Body of pancreas (tissue), 4 donors: ENCODE data around the gene KIF26A. TPM values are rescaled to one million over a fixed set of nuclear protein-coding genes. Genes with fewer than 3 reads are reported as not detected.

ENCODE experiments used
- ATAC-seq: fragments of 150-250 bp; one replicate; pipeline ENCODE4 v1.9.1; 2016
- DNase-seq, 4 donors: peaks; one replicate each; pipeline ENCODE4 v3.0.0-alpha.2; 2019
- H3K27ac ChIP-seq, 4 donors: fragments of 200-600 bp; sonication (generic); 1 replicate in 3 of 4; 2 replicates in 1 of 4; pipeline versions ENCODE4 v1.5.1 to v1.6.1; 2016 to 2019; ENCODE audit warnings: mild to moderate bottlenecking in 1 of 4, mixed read lengths in 1 of 4, moderate library complexity in 1 of 4
- H3K27me3 ChIP-seq, 2 donors: fragments of 200-600 bp; sonication (generic); one replicate each; pipeline ENCODE4 v1.6.0; 2016; ENCODE audit warnings: mild to moderate bottlenecking in 1 of 2
- H3K36me3 ChIP-seq, 2 donors: fragments of 200-600 bp; sonication (generic); replicated peaks in 1 of 2; 2 replicates each; pipeline ENCODE4 v1.5.1; 2016; ENCODE audit warnings: low read depth in 2 of 2; ENCODE audit not compliant: insufficient read depth in 1 of 2
- H3K4me1 ChIP-seq: fragments of 200-600 bp; sonication (generic); one replicate; pipeline ENCODE4 v1.6.0; 2016
- H3K4me3 ChIP-seq, 2 donors: fragments of 200-600 bp; sonication (generic); 1 replicate in 1 of 2; 2 replicates in 1 of 2; pipeline ENCODE4 v1.5.1; 2016 to 2019
- H3K9me3 ChIP-seq, 3 donors: fragments of 200-600 bp; sonication (generic); 1 replicate in 2 of 3; 2 replicates in 1 of 3; pipeline ENCODE4 v1.5.1; 2016
- POLR2A ChIP-seq, 3 donors: fragments of 450-650 bp; IDR thresholded peaks; one replicate each; pipeline ENCODE4 v1.6.1; 2016; ENCODE audit warnings: antibody characterized with exemption in 3 of 3, mild to moderate bottlenecking in 2 of 3
- WGBS, 2 donors: methylation state at CpG; one replicate each; pipeline ENCODE4 v1.1.5; 2017; 5-methylcytosine and 5-hydroxymethylcytosine counted together
- intact Hi-C: fragments of 100-400 bp; cut with DNase I; formaldehyde crosslinking; loops from one replicate; pipeline ENCODE4 v1.15.1; 2023
- total RNA-seq, 2 donors: library from RNA; depleted of rRNA; stranded (reverse); fragments of >200 nt; gene quantifications; one replicate each; pipeline ENCODE4 v1.1.0, GENCODE V29; 2016
- TF ChIP-seq, protein P1 (sequence below), 7 experiments: fragments of 450-650 bp in 4 of 7; fragments of 200-600 bp in 3 of 7; sonication (generic) in 3 of 7; IDR thresholded peaks; one replicate each; pipeline ENCODE4 v1.5.1; 2016 to 2019; ENCODE audit warnings: antibody characterized with exemption in 7 of 7

KIF26A gene
- total RNA-seq, 2 donors from 2014 or later: 14.8 to 17.1 TPM

DNA sequence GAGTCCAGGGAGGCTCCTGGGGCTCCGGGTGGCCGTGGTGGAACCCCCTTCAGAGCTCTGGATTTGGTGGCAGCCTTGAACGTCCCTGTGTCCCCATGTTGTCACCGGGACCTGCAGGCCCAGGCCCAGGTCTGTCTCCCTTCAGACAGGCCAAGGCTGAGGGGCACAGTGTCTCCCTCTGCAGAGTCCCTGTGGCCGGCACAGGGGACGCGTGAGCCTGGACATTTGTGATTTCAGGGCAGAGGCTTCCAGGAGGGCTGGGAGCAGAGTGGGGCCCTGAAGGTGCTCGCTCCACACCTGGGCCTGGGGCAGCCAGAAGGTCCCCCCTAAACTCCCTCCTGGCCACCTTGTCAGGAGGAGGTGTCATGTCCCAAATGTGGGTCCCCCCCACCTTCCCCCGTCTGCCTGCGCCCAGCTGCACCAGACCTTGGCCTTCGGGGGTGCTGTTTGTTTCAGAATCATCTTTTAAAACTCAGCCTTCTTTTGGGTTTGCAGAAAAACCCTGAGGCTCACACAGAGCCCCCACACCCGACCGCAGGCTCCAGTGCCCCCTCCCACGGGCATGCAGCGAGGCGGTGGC, 47.6 kb downstream of the KIF26A start:
- no peak for DNase-seq
- Histone ChIP-seq H3K27ac (peak overlapping the region in 3 of 4 donors; percentile 30 to 39 (median 34)), H3K4me1 (no peaks in the 10 kb centered on the region), H3K4me3 (no peak overlapping the region), H3K9me3 (no peaks in the 10 kb centered on the region), H3K27me3 (no peaks in the 10 kb centered on the region), H3K36me3 (no peaks in the 10 kb centered on the region)
- TF ChIP-seq, protein P1, sequence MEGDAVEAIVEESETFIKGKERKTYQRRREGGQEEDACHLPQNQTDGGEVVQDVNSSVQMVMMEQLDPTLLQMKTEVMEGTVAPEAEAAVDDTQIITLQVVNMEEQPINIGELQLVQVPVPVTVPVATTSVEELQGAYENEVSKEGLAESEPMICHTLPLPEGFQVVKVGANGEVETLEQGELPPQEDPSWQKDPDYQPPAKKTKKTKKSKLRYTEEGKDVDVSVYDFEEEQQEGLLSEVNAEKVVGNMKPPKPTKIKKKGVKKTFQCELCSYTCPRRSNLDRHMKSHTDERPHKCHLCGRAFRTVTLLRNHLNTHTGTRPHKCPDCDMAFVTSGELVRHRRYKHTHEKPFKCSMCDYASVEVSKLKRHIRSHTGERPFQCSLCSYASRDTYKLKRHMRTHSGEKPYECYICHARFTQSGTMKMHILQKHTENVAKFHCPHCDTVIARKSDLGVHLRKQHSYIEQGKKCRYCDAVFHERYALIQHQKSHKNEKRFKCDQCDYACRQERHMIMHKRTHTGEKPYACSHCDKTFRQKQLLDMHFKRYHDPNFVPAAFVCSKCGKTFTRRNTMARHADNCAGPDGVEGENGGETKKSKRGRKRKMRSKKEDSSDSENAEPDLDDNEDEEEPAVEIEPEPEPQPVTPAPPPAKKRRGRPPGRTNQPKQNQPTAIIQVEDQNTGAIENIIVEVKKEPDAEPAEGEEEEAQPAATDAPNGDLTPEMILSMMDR (IDR thresholded peaks at IDR 0.05): no peak
- TF ChIP-seq POLR2A (IDR thresholded peaks at IDR 0.05): no peak
- intact Hi-C loops: no loop called here
- 55 to 69% methylated on average over 10 to 16 of the region's 16 CpGs for WGBS, 2 donors
- ATAC-seq: no peak

DNA sequence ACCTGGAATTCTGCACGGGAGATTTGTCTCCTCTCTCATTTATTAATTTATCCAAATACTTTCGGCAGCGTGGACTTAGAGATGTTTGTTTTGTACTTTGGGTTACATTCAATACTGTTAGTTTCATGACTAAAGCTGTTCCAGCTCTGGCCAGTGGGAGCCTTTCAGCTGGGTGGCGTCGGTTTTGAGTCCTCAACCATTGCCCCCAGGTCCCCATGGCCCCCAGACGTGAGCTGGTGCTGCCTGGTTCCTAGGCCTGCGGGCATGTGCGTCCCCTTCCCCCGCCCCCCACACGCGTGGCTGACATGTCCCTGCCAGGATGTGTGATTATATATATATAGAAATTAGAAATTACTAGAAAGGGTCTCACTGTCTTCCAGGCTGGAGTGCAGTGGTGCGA, 48.2 kb downstream of the KIF26A start:
- H3K27me3 ChIP-seq: no peaks in the 10 kb centered on the region
- ATAC-seq: peak; percentile 23
- WGBS, 2 donors: 58 to 62% methylated on average over 12 of the region's 12 CpGs
- H3K4me1 ChIP-seq: no peaks in the 10 kb centered on the region
- H3K27ac ChIP-seq: peak overlapping the region in 2 of 4 donors; percentile 34 to 39
- no peak overlapping the region for H3K4me3 ChIP-seq
- no peaks in the 10 kb centered on the region for H3K36me3 ChIP-seq
- no peak for DNase-seq
- intact Hi-C loops: no loop called here
- TF ChIP-seq, protein P1 (IDR thresholded peaks at IDR 0.05): peak in 2 of 7 experiments; percentile 15 to 20
- TF ChIP-seq POLR2A (IDR thresholded peaks at IDR 0.05): no peak
- no peaks in the 10 kb centered on the region for H3K9me3 ChIP-seq

DNA sequence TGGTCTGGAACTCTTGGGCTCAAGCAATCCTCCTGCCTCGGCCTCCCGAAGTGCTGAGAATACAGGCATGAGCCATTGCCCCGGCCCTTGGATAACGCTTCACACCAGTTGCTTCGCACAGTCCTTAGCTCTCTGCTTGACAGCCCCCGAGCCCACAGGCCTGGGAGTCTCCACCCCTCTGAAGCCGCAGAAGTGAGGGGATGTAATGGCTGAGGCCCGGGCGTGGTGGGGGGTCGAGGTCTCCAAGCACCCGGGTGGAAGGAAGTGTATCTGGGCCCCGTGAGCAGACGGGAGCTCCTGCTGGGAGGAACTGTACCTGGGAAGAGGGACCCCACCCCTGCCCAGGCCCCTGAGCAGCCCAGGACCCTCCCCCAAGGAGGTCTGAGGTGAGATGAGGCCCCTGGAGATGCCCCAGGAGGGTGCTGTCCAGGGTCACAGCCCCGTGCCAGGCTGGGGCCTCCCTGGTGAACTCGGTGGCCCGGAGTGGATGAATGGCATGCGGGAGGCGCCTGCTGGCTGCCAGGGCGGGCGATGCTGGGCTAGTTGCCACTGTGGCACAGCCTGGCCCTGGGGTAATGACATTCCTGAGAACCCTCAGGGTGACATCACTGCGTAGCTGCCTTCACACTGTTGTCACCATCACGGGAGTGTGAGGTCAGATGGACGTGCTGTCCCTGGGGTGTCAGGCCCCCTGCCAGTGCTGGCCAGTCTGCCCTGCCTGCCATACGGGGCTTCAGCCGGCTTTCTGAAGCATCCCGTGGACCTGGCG, 48.9 kb downstream of the KIF26A start:
- WGBS, 2 donors: 65 to 68% methylated on average over 12 to 26 of the region's 27 CpGs
- H3K27me3 ChIP-seq: no peaks in the 10 kb centered on the region
- no peaks in the 10 kb centered on the region for H3K4me1 ChIP-seq
- H3K9me3 ChIP-seq: no peaks in the 10 kb centered on the region
- no peak for TF ChIP-seq POLR2A (IDR thresholded peaks at IDR 0.05)
- TF ChIP-seq, protein P1 (IDR thresholded peaks at IDR 0.05): no peak
- H3K4me3 ChIP-seq: no peak overlapping the region
- H3K27ac ChIP-seq: peak overlapping the region in 2 of 4 donors; percentile 34 to 39
- no peaks in the 10 kb centered on the region for H3K36me3 ChIP-seq
- DNase-seq (peak in 3 of 4 donors; percentile 26 to 50 (median 45)), ATAC-seq (peak; percentile 57)
- intact Hi-C loops: no loop called here

DNA sequence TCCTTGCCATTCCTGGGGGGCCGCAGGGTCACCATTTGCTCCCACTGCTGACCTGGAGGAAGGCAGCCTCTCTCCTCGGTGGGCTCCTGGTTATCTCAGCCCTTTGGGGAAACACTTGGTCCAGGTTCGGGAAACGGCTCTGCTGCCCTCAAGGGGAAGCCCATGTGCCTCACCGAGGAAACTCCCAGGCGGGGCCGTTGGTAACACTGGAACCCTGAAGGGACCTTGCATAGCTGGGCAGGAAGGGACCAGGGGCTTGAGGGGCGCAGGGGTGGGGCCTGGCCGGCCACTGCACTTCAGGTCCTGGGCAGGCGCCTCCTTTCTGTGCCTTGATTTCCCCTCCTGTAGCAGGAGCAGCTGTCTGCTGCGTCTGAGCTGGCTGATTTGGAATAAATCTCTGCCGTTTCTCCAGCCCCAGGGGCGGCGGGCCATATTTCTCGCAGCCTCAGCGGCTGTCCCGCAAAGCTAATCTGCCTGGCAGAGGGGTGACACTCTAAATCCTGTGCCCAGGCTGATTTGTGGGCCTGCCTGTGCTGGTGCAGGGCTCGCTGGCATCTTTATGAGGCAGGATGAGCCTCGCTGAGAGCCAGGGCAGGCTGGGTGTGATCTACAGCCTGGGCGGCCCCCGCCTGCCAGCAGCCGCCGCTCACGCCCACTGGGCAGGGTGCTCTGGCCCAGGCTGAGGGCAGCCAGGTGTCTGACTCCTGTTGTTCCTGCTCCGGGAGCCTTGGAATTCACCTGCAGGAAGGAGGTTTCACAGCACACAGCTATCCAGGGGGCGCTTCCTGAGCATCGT, 49.7 kb downstream of the KIF26A start:
- intact Hi-C loops: no loop called here
- H3K9me3 ChIP-seq: no peaks in the 10 kb centered on the region
- no peaks in the 10 kb centered on the region for H3K27me3 ChIP-seq
- H3K4me3 ChIP-seq: no peak overlapping the region
- ATAC-seq: no peak
- H3K36me3 ChIP-seq: no peaks in the 10 kb centered on the region
- H3K4me1 ChIP-seq: no peaks in the 10 kb centered on the region
- H3K27ac ChIP-seq: no peak overlapping the region
- DNase-seq: no peak
- WGBS, 2 donors: 67 to 84% methylated on average over 19 to 26 of the region's 27 CpGs
- TF ChIP-seq, protein P1 (IDR thresholded peaks at IDR 0.05): no peak
- no peak for TF ChIP-seq POLR2A (IDR thresholded peaks at IDR 0.05)
